ENCODE measurements around the gene CPA3.

The CPA3 gene, protein sequence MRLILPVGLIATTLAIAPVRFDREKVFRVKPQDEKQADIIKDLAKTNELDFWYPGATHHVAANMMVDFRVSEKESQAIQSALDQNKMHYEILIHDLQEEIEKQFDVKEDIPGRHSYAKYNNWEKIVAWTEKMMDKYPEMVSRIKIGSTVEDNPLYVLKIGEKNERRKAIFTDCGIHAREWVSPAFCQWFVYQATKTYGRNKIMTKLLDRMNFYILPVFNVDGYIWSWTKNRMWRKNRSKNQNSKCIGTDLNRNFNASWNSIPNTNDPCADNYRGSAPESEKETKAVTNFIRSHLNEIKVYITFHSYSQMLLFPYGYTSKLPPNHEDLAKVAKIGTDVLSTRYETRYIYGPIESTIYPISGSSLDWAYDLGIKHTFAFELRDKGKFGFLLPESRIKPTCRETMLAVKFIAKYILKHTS

DNA sequence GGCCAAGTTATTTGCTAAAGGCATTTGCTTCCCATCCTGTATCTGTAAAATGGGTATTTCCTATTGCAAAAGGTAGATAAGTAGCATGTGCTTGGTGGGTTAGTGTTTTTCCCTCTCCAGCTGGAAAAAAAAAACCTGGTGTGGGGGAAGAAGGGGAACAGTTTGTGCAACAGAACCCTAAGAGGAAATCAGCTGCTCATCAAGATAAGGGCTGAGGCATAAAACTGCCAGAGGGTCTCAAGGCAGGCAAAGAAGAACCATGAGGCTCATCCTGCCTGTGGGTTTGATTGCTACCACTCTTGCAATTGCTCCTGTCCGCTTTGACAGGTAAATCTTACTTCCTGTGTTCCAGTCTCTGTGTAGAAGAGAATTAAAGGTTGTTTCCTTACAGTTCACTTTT is at the start of gene CPA3:
Gene CPA3 (plus strand): TSS at position 248 of the 400 bp plus-strand sequence. CDS start 12 bp downstream, at position 260.
- H3K27ac Mint-ChIP-seq, result no peak within 1 kb of the TSS
- no peaks in the 10 kb centered on the region for H3K36me3 Mint-ChIP-seq
- peaks cover 13% of the 10 kb centered on the region for H3K27me3 Mint-ChIP-seq
- no peaks in the 10 kb centered on the region for H3K4me1 Mint-ChIP-seq (ENCODE audit: low read depth)
- no peaks in the 10 kb centered on the region for H3K9me3 Mint-ChIP-seq (ENCODE audit: low read depth)
- H3K4me3 Mint-ChIP-seq, result no peak within 1 kb of the TSS

DNA sequence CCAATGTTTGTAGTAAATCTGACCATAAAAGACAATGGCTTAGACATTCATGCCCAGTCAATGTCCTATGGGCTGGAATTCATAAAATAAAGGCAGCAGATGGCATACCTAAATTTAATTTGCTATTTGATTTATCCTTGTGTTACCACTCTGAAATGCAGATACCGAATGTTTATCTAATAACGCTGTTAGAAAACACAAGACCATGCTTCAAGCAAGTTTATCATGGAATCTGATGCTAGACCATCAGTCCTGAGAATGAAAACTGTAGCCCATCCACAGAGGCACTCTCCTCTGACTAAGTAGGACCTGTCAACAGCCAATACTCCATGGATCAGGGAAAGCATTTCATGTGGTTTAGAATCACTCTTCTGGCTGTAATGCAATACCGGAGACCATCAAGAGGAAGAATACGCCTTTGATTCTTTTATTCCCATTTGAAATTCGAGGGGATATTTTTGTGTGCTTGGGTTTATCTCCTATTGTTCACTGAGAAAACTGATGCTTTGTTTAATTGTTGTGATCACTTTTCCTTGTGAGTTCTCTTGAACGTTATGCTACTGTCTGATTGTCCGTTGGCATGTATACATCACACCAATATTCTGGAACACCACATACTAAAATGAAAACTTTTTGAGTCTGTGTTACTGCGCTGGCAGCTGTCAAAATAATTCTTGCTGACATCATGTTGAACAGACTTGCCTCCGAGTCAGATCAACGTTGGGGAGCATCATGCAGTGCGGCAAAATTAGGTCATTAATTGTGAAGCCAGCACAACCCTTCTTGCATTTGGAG is 49.6 kb upstream of the CPA3 start:
- H3K9me3 Mint-ChIP-seq (ENCODE audit: low read depth), result no peaks in the 10 kb centered on the region
- H3K27me3 Mint-ChIP-seq, result peaks cover 7% of the 10 kb centered on the region
- H3K4me1 Mint-ChIP-seq (ENCODE audit: low read depth), result no peaks in the 10 kb centered on the region
- H3K27ac Mint-ChIP-seq, result no peak overlapping the region
- no peaks in the 10 kb centered on the region for H3K36me3 Mint-ChIP-seq
- H3K4me3 Mint-ChIP-seq, result no peak overlapping the region

DNA sequence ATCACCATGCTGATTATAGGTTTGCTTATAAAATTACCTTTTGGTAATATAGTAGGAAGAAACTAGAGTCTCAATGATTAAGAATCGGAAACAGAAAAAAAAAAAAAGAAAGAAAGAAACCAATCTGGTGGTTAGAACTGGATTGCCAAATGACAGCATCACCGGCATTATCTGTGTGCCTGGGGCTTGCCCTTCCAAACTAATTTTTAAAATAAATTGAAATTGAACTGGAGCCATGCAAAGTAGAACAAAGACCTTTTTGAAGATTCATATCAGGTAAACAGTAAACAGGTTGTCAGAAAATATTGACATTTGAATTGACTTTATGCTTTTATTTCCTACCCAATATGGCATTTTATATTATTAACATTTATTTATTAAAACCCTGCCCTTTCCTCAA is 48.7 kb upstream of the CPA3 start:
- Mint-ChIP-seq H3K27ac (no peak overlapping the region), H3K4me3 (no peak overlapping the region), H3K4me1 (ENCODE audit: low read depth) (no peaks in the 10 kb centered on the region), H3K9me3 (ENCODE audit: low read depth) (no peaks in the 10 kb centered on the region), H3K27me3 (peaks cover 7% of the 10 kb centered on the region), H3K36me3 (no peaks in the 10 kb centered on the region)

DNA sequence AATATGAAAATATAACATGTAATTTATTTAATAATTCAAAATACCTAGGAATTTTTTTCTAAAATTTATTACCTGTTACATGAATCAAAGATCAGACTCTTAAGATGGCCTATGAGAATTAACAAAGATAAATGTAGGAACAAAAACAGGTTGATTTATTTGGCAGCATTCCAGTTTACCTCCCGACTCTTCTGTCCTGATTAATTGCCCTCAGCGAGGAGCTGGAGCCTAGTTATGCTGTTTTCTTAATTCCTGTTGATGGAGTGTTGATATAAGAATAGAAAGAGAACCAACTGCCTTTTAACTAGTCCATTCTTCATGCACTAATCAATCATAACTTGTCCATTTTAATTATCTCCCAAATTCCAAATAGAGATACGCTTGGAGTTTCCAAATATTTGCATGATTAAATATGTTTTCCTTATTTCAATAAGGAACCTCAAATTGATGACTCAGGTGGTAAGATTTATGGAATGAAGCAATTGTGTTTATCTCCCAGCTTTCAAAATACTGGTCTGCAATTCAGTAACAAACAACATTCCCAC is 48.0 kb upstream of the CPA3 start:
- Mint-ChIP-seq H3K36me3 (no peaks in the 10 kb centered on the region), H3K4me3 (no peak overlapping the region), H3K9me3 (ENCODE audit: low read depth) (no peaks in the 10 kb centered on the region), H3K27me3 (peaks cover 7% of the 10 kb centered on the region), H3K4me1 (ENCODE audit: low read depth) (no peaks in the 10 kb centered on the region), H3K27ac (no peak overlapping the region)

DNA sequence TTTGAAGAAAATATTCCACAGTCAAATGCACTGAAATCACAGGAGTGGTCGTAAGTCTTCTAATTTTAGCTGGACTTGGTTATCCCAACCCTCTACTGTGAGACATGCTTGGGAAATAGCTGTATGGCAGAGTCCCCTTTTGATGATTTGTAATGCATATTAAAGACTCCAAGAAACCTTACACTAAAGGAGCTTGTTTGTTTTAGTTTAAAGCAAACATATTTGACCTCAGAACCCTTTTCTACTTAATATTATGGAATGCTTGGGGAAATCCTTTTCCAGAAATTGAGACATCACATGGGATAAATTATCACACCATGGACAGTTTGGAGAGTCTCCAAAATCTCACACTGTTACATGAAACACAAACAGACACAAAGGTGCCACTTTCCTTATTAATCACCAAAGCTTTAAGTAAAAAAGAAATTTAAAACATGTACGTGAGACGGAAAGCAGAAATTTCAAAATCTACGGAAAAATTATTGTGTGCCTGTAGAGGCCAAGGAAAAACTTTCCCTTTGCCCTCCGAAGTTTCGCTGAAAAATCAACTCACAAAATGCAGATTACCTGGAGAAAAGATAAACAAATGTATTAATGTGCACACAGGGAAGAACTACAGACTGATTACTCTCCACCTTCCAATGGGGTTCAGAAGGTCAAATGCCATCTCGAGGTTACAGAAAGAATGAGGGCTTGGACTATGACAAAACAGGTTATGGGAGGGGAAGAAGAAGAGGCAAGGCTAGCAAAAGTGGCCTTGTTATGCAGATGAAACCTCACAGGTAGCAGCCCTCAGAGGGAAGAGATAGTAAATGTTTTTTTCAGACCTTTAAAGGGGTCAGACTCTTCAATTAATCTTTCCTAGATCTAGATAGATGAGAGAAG is 44.5 kb upstream of the CPA3 start:
- Mint-ChIP-seq H3K9me3 (ENCODE audit: low read depth) (no peaks in the 10 kb centered on the region), H3K4me1 (ENCODE audit: low read depth) (no peaks in the 10 kb centered on the region), H3K27ac (no peak overlapping the region), H3K36me3 (no peaks in the 10 kb centered on the region), H3K27me3 (peaks cover 2% of the 10 kb centered on the region), H3K4me3 (no peak overlapping the region)

DNA sequence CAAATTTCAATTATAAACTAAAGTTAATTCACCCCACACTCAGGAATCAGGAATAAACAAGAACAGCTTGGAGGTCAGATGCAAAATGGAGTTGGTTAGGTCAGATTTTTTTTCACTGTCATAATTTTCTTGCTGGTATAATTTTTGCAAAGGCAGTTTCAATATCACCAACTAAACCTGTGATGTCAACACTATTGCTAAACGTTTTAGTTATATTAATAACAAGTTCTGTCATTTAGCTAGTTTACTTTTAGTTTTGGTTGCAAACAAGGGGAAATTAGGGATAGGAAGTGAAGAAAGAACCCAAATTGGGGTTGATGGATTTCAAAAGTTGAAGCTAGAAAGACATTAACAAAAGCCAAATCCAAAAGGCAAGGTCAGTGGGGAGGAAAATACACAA is 42.1 kb upstream of the CPA3 start:
- Mint-ChIP-seq H3K4me1 (ENCODE audit: low read depth) (no peaks in the 10 kb centered on the region), H3K36me3 (no peaks in the 10 kb centered on the region), H3K27me3 (peaks cover 2% of the 10 kb centered on the region), H3K9me3 (ENCODE audit: low read depth) (no peaks in the 10 kb centered on the region), H3K4me3 (no peak overlapping the region), H3K27ac (no peak overlapping the region)

DNA sequence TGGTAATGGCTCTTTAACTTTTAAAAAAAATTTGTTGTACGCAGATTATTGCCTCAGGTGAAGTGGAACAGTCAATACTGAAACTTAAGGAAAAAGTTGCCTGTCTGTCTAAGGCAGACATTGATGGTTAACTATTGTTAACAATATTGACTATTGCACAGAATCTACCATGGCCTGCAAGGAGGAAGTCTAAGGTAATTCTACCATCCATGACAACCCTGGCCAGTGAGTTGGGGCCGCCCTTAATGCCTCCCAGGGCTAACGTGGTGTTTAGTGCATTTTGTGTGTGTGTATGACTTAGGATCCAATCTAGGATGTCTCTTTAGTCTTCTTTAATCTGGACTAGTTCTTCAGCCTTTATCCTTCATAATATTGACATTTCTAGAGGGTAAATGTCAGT is 39.6 kb upstream of the CPA3 start:
- H3K4me3 Mint-ChIP-seq, result no peak overlapping the region
- no peaks in the 10 kb centered on the region for H3K36me3 Mint-ChIP-seq
- H3K27me3 Mint-ChIP-seq, result no peaks in the 10 kb centered on the region
- H3K4me1 Mint-ChIP-seq (ENCODE audit: low read depth), result no peaks in the 10 kb centered on the region
- no peak overlapping the region for H3K27ac Mint-ChIP-seq
- H3K9me3 Mint-ChIP-seq (ENCODE audit: low read depth), result no peaks in the 10 kb centered on the region

DNA sequence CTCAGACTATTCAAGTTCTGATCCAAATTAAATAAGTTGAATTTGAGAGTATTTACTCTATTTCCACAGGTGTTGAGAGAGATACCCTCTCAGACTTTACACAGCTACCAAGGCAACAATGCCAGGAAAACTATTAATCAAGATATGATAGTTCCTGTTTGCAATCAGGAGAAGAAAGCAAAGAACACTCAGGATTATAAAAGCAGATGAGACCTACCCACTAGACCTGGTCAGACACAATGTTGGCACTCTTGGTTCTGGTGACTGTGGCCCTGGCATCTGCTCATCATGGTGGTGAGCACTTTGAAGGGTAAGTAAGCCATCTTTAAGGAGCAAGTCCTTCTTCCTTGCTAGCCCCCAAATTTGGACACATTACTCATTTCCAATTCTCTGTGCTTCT is 37.5 kb upstream of the CPA3 start, which contains the start of gene CPB1:
Gene CPB1 (plus strand): TSS at position 227 of the 400 bp plus-strand sequence. CDS start 13 bp downstream, at position 240.
- H3K36me3 Mint-ChIP-seq, result no peaks in the 10 kb centered on the region
- H3K27me3 Mint-ChIP-seq, result no peaks in the 10 kb centered on the region
- no peaks in the 10 kb centered on the region for H3K9me3 Mint-ChIP-seq (ENCODE audit: low read depth)
- no peaks in the 10 kb centered on the region for H3K4me1 Mint-ChIP-seq (ENCODE audit: low read depth)
- H3K27ac Mint-ChIP-seq, result no peak within 1 kb of the TSS
- H3K4me3 Mint-ChIP-seq, result no peak within 1 kb of the TSS

DNA sequence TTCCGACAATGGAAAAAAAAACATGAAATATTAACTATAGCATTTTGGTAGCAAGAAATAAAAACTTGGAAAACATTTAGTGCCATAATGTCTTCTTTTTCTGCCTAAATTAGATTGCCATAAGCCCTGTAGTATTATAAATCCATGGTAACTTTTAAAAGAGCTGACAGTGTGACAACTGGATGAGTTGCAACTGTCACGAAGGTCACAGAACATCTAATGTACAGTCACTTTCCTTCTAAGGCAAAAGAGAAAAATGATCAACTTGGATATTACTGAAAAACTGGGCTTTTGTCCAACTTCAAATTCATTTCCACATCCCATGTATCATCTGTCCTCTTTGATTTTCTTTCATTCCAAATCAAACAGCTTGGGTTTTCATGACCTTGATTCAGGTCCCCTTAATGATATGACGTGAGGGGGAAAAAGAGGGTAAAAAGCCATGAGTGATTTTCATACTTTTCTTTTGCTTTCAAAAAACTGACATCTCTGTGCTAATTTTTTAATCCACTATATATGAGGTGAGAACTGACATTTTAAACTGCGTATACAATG is 36.9 kb upstream of the CPA3 start:
- Mint-ChIP-seq H3K36me3 (no peaks in the 10 kb centered on the region), H3K9me3 (ENCODE audit: low read depth) (no peaks in the 10 kb centered on the region), H3K4me1 (ENCODE audit: low read depth) (no peaks in the 10 kb centered on the region), H3K4me3 (no peak overlapping the region), H3K27ac (no peak overlapping the region), H3K27me3 (no peaks in the 10 kb centered on the region)

DNA sequence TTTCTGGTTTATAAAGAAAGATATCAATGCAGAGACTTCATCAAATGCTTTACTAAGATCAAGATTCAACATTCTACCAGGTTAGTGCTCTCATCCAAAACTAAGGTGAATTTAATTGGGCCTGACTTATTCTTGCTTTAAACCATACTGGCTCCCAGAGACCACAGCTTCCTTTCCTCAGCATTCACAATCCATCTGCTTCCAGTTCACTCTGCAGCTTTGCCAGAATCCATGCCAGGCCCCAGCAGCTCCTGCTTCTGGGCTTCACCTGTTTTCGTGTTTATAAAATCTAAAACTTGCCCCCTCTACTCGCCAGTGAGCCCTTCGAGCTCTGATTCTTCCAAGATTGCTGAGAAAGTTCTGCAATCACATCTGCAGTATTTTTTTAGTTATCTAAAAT is 35.2 kb upstream of the CPA3 start:
- no peaks in the 10 kb centered on the region for H3K9me3 Mint-ChIP-seq (ENCODE audit: low read depth)
- H3K4me1 Mint-ChIP-seq (ENCODE audit: low read depth), result no peaks in the 10 kb centered on the region
- H3K27me3 Mint-ChIP-seq, result no peaks in the 10 kb centered on the region
- H3K4me3 Mint-ChIP-seq, result no peak overlapping the region
- H3K27ac Mint-ChIP-seq, result no peak overlapping the region
- H3K36me3 Mint-ChIP-seq, result no peaks in the 10 kb centered on the region

DNA sequence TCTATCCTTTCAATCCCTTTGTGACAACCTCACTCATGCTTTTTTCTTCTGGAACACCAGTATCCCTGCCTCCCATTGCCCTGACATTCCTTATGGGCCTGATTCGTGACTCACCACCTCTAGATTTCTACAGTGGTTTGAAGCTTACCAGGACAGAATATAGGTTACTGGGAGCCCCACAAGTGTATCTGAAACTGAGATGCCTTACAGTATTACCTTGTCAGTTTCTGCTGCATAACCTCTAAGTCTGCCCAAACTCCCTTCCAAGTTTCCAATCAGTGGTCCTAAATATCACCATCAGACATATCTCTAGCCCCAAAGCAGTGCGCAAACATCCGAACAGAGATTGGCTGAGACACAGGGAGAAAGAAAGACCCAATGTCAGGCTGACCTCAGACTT is 31.9 kb upstream of the CPA3 start:
- Mint-ChIP-seq H3K9me3 (ENCODE audit: low read depth) (no peaks in the 10 kb centered on the region), H3K4me3 (no peak overlapping the region), H3K4me1 (ENCODE audit: low read depth) (no peaks in the 10 kb centered on the region), H3K27ac (no peak overlapping the region), H3K36me3 (no peaks in the 10 kb centered on the region), H3K27me3 (no peaks in the 10 kb centered on the region)

DNA sequence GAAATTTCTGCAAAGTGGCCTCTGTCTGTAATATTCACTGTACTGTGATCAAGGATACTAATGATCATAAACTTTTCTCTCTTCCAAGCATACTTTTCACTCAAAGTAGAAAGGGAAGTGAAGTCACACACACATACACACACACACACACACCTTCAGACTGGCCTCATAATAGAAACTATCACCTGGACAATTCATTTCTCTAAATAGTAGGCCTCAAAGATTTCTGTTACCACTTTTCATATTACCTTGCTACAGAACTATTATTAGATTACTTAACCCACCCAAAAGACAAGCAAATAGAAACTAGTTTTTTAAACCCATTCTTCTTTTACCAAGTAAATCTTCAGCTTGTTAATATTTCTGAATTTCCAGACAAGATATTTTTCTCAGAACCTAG is 25.3 kb upstream of the CPA3 start:
- Mint-ChIP-seq H3K4me1 (ENCODE audit: low read depth) (no peaks in the 10 kb centered on the region), H3K27ac (no peak overlapping the region), H3K36me3 (no peaks in the 10 kb centered on the region), H3K9me3 (ENCODE audit: low read depth) (no peaks in the 10 kb centered on the region), H3K4me3 (no peak overlapping the region), H3K27me3 (peaks cover 2% of the 10 kb centered on the region)

DNA sequence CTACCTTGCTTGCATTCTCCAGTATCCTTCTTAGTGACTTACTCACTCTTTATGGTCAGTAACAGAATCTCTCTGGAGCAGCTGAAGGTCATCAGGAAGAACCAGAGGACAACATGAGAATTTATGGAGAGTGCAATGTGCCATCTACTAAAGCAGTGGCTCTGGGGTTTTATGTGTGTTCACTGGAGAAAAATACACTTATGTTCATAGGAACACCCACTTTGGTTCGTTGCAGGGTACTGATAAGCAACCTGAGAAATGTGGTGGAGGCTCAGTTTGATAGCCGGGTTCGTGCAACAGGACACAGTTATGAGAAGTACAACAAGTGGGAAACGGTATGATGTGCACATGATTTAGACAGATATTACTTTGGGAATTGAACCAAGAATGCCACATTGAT is 24.6 kb upstream of the CPA3 start:
- H3K27me3 Mint-ChIP-seq, result peaks cover 2% of the 10 kb centered on the region
- no peaks in the 10 kb centered on the region for H3K9me3 Mint-ChIP-seq (ENCODE audit: low read depth)
- H3K27ac Mint-ChIP-seq, result no peak overlapping the region
- H3K4me3 Mint-ChIP-seq, result no peak overlapping the region
- no peaks in the 10 kb centered on the region for H3K4me1 Mint-ChIP-seq (ENCODE audit: low read depth)
- H3K36me3 Mint-ChIP-seq, result no peaks in the 10 kb centered on the region

DNA sequence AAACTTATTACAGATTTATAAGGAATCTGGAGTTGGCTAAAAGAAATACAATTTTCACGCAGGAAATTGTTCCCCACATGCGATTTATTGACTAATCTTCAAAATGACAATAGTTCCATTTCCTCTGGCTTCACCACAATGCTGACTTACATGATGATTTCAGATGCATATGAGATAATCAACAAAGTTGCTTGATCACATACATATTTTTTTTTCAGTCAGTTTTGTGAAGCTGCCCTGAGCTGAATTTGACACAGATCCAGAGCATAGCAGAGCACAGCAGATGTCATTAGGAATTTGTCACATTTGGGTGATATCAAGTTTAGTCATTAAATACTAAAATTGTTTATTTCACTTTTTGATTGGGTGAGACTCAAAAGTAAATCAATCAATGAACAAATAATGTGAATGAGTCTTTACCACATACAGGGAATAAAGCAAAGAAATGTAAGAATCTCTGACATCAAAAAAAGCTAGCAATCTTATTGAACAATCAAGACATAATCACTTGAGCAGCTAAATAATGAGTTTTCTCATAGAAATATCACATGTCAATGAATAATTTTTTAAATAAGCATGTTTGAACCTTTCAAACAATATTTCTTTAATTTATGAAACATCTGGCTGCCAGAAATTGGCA is 19.2 kb upstream of the CPA3 start:
- Mint-ChIP-seq H3K36me3 (no peaks in the 10 kb centered on the region), H3K27me3 (peaks cover 5% of the 10 kb centered on the region), H3K4me3 (no peak overlapping the region), H3K4me1 (ENCODE audit: low read depth) (no peaks in the 10 kb centered on the region), H3K9me3 (ENCODE audit: low read depth) (no peaks in the 10 kb centered on the region), H3K27ac (no peak overlapping the region)
